ENCODE results near the gene PANX3. TPM values are rescaled to one million over a fixed set of nuclear protein-coding genes. Genes with fewer than 3 reads are reported as not detected.
"Not testable (repeated sequence)": the region's sequence is repeated elsewhere in the genome, so short reads cannot be mapped to it uniquely, and the experiment has no call there.

Gene PANX3
- total and polyA plus RNA-seq, 12 donors = not detected

DNA sequence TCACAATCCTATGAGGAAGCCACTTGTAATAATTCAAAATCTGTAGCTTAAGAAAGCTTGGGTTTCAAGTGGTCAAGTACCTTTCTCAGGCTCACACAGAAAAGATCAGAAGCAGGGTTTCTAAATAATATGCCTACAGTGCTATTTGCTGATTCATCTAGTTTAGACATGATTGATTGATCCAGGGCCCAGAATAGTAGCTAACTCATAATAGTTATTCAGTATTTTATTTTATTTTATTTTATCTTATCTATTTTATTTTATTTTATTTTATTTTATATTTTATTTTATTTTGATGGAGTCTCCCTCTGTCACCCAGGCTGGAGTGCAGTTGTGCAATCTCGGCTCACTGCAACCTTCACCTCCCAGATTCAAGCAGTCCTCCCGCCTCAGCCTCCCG is 15.9 kb upstream of the PANX3 start:
- intact Hi-C loops (cut with DNase I) = loop anchor here in 1 of 10 donors (10.0 kb wide), 1 partner anchor 521 kb away; no protein-coding TSS in a partner anchor
- 91 to 96% methylated on average over 3 of the region's 3 CpGs for WGBS, 2 donors
- Histone ChIP-seq H3K27me3 (peaks cover 0 to 25% (median 4%) of the 10 kb centered on the region in 7 donors), H3K27ac (no peak overlapping the region), H3K4me1 (no peaks in the 10 kb centered on the region), H3K36me3 (no peaks in the 10 kb centered on the region), H3K9me3 (peaks cover 0 to 4% (median 0%) of the 10 kb centered on the region in 11 donors), H3K4me3 (no peak overlapping the region)
- TF ChIP-seq, protein P1, sequence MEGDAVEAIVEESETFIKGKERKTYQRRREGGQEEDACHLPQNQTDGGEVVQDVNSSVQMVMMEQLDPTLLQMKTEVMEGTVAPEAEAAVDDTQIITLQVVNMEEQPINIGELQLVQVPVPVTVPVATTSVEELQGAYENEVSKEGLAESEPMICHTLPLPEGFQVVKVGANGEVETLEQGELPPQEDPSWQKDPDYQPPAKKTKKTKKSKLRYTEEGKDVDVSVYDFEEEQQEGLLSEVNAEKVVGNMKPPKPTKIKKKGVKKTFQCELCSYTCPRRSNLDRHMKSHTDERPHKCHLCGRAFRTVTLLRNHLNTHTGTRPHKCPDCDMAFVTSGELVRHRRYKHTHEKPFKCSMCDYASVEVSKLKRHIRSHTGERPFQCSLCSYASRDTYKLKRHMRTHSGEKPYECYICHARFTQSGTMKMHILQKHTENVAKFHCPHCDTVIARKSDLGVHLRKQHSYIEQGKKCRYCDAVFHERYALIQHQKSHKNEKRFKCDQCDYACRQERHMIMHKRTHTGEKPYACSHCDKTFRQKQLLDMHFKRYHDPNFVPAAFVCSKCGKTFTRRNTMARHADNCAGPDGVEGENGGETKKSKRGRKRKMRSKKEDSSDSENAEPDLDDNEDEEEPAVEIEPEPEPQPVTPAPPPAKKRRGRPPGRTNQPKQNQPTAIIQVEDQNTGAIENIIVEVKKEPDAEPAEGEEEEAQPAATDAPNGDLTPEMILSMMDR (IDR thresholded peaks at IDR 0.05) = no peak
- DNase-seq (no peak), ATAC-seq (no peak)

DNA sequence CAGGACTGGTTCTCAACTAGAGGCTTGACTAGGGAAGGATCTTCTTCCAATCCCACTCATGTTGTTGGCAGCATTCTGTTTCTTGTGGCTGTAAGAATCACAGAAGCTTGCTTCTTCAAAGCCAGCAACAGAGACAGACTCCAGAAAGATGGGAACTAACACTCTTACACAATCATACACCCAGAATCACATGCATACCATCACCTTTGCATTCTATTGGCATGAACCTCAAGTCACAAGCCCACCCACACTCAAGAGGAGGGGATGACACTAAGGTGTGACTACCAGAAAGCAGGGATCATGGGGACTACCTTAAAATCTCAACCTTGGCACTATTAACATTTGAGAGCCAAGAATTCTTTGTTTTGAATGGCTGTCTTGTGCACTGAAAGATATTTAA is 13.6 kb upstream of the PANX3 start:
- peaks cover 0 to 25% (median 7%) of the 10 kb centered on the region in 7 donors for H3K27me3 ChIP-seq
- intact Hi-C loops (cut with DNase I) = loop anchor here in 1 of 10 donors (10.0 kb wide), 1 partner anchor 523 kb away; no protein-coding TSS in a partner anchor
- DNase-seq = no peak
- H3K4me3 ChIP-seq = no peak overlapping the region
- ATAC-seq = no peak
- H3K27ac ChIP-seq = no peak overlapping the region
- TF ChIP-seq, protein P1 (IDR thresholded peaks at IDR 0.05) = no peak
- no peaks in the 10 kb centered on the region for H3K4me1 ChIP-seq
- H3K36me3 ChIP-seq = no peaks in the 10 kb centered on the region
- peaks cover 0 to 4% (median 0%) of the 10 kb centered on the region in 11 donors for H3K9me3 ChIP-seq

DNA sequence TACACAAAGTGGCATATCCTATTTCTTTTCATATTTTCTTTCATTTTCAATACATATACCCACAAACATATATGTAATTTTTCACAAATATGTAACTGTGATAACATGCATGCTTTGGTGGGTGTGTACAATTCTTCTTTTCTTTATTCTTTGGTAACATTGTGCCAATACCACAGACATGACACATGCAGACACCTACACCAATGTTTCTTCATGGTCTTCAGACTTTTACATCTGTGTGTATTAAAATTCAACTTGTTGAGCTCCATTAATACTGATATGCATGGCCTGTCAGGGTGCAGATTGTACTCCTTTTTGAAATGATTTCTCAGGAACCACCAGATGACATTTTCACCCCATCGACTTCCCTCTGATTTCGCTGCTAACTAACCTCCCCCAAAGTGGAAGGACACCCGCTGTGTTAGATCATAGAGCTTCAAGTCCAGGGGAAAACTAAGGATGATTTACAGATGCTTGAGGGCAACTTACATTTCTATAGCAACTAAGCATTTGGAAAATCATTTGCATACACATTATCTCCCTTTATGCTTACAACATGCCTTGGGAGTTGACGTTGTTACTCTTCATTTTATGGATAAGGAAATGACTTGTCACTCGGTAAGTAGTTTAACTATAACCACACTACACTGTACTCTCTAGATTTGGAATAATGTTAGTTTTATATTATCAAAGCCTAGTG is 10.5 kb upstream of the PANX3 start:
- Histone ChIP-seq H3K9me3 (peaks cover 0 to 4% (median 0%) of the 10 kb centered on the region in 11 donors), H3K27me3 (peaks cover 0 to 17% (median 7%) of the 10 kb centered on the region in 7 donors), H3K36me3 (no peaks in the 10 kb centered on the region), H3K4me3 (no peak overlapping the region), H3K27ac (no peak overlapping the region), H3K4me1 (no peaks in the 10 kb centered on the region)
- WGBS, 2 donors = 49 to 55% methylated on average over 5 of the region's 5 CpGs
- DNase-seq (no peak), ATAC-seq (no peak)
- TF ChIP-seq, protein P1 (IDR thresholded peaks at IDR 0.05) = no peak
- intact Hi-C loops (cut with DNase I) = no loop called here

DNA sequence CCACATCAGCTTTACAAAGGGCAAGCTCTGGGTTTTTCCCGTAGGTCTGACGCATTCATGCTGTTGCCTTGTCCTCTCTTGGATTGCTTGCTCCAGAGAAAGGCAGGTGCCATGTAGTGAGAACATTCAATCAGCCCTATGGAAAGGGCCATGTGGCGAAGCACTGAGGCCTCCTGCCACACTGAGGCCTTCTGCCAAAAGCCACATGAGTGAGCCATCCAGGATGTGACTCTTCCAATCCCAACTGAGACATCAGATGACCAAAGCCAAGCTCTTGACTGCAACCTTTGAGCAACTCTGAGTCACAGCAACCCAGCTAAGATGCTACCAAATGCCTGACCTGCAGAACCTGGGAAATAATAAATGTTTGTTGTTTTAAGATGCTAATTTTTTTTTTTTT is 9.0 kb upstream of the PANX3 start:
- Histone ChIP-seq H3K4me1 (no peaks in the 10 kb centered on the region), H3K36me3 (no peaks in the 10 kb centered on the region), H3K9me3 (peaks cover 0 to 4% (median 0%) of the 10 kb centered on the region in 11 donors), H3K27ac (no peak overlapping the region), H3K27me3 (peaks cover 0 to 13% (median 4%) of the 10 kb centered on the region in 7 donors), H3K4me3 (no peak overlapping the region)
- ATAC-seq = no peak
- DNase-seq = no peak
- WGBS, 2 donors = 62 to 91% methylated on average over 3 of the region's 3 CpGs
- intact Hi-C loops (cut with DNase I) = no loop called here
- TF ChIP-seq, protein P1 (IDR thresholded peaks at IDR 0.05) = no peak

DNA sequence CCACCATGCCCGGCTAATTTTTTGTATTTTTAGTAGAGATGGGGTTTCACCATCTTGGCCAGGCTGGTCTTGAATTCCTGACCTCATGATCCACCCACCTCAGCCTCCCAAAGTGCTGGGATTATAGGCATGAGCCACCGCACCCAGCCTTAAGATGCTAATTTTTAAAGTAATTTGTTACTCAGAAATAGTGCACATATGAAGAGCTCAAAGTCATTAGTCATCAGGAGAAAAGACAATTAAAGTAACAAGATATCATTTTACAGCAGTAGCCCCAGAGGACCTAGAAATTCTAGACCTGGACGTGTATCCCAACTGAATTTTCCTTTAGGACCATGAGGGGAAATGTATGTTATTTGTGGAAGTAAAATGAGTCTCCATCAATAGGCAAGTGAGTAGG is 8.5 kb upstream of the PANX3 start:
- DNase-seq; H3K4me3 ChIP-seq; H3K27me3 ChIP-seq; H3K9me3 ChIP-seq; H3K27ac ChIP-seq; intact Hi-C loops (cut with DNase I); H3K4me1 ChIP-seq; H3K36me3 ChIP-seq; ATAC-seq: not testable (repeated sequence)
- WGBS, 2 donors = 79 to 81% methylated on average over 3 of the region's 3 CpGs

All from heart right ventricle (tissue), 16 donors.